Choroid plexus epithelial cell (primary cell): Measurements from ENCODE around the gene PLS1.
"Not testable (repeated sequence)": the region's sequence is repeated elsewhere in the genome, so short reads cannot be mapped to it uniquely, and the experiment has no call there.

Experiments used
- DNase-seq: peaks from one replicate; pipeline ENCODE4 v3.0.0-alpha.2; 2010; ENCODE audit warnings: low read depth
- H3K4me3 ChIP-seq: 2 replicates; pipeline ENCODE4 v1.5.1; 2011; ENCODE audit warnings: low read depth, mild to moderate bottlenecking, control low read depth, low read length, moderate library complexity
- TF ChIP-seq, protein P1 (sequence below): conservative IDR thresholded peaks from 2 replicates; pipeline ENCODE4 v1.5.1; 2011; ENCODE audit warnings: low read depth, mild to moderate bottlenecking, control low read depth, inconsistent platforms, low read length, moderate library complexity

PLS1 gene

DNA sequence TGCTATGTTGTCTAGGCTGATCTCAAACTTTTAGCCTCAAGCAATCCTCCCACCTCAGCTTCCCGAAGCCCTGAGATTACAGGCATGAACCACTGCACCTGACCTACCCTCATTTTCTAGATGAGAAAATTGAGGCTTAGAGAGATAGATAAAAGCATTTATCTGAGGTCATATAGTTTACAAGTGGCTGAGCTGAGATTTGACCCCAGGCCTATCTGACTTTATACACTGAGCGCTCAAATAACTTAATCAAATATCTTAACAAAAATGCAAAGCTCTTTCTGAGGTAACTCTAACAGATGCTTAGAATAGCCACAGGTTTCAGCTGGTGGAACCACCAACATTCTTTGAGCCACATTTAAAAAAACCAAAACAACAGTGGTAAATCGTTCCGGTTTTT, 5.5 kb downstream of the PLS1 start:
- H3K4me3 ChIP-seq: no peak overlapping the region
- TF ChIP-seq, protein P1, sequence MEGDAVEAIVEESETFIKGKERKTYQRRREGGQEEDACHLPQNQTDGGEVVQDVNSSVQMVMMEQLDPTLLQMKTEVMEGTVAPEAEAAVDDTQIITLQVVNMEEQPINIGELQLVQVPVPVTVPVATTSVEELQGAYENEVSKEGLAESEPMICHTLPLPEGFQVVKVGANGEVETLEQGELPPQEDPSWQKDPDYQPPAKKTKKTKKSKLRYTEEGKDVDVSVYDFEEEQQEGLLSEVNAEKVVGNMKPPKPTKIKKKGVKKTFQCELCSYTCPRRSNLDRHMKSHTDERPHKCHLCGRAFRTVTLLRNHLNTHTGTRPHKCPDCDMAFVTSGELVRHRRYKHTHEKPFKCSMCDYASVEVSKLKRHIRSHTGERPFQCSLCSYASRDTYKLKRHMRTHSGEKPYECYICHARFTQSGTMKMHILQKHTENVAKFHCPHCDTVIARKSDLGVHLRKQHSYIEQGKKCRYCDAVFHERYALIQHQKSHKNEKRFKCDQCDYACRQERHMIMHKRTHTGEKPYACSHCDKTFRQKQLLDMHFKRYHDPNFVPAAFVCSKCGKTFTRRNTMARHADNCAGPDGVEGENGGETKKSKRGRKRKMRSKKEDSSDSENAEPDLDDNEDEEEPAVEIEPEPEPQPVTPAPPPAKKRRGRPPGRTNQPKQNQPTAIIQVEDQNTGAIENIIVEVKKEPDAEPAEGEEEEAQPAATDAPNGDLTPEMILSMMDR: no peak
- DNase-seq: no peak

GRCh38 chr3:142602619-142603385, 6.6 kb downstream of the PLS1 start:
- no peak for DNase-seq
- TF ChIP-seq, protein P1: no peak
- no peak overlapping the region for H3K4me3 ChIP-seq

DNA sequence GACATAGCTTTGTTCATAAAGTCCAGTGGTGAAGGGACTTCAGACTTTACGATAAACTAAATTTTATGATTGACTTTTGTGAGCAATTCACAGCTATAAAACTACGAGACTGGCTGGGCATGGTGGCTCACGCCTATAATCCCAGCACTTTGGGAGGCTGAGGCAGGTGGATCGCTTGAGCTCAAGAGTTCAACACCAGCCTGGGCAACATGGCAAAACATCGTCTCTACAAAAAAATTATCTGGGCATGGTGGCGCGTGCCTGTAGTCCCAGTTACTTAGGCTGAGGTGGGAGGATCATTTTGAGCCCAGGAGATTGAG, 7.2 kb downstream of the PLS1 start:
- not testable (repeated sequence) for DNase-seq, H3K4me3 ChIP-seq

GRCh38 chr3:142604940-142605339, 8.7 kb downstream of the PLS1 start:
- TF ChIP-seq, protein P1: no peak
- no peak for DNase-seq
- H3K4me3 ChIP-seq: no peak overlapping the region

- TF ChIP-seq, protein P1: no peak
- H3K4me3 ChIP-seq: no peak overlapping the region
- no peak for DNase-seq
Measured at GRCh38 chr3:142608631-142609030, 12.4 kb downstream of the PLS1 start.

- no peak overlapping the region for H3K4me3 ChIP-seq
- DNase-seq: no peak
- TF ChIP-seq, protein P1: no peak
Measured at GRCh38 chr3:142609136-142609535, 12.9 kb downstream of the PLS1 start.

GRCh38 chr3:142611206-142611605, 15.0 kb downstream of the PLS1 start:
- TF ChIP-seq, protein P1: no peak
- no peak for DNase-seq
- no peak overlapping the region for H3K4me3 ChIP-seq
